Stimulated activated CD4-positive, alpha-beta T cell treated with anti-CD3 and anti-CD28 coated beads, Interleukin-12 subunit alpha, Interleukin-12 subunit beta, amount 100 ng/mL, for 4 hours (primary cell): ENCODE results near the gene ATG7.
"Not testable (repeated sequence)": the region's sequence is repeated elsewhere in the genome, so short reads cannot be mapped to it uniquely, and the experiment has no call there.

Experiments
- DNase-seq: peaks from one replicate; pipeline ENCODE4 v3.0.0-alpha.2; 2020

The ATG7 gene

DNA sequence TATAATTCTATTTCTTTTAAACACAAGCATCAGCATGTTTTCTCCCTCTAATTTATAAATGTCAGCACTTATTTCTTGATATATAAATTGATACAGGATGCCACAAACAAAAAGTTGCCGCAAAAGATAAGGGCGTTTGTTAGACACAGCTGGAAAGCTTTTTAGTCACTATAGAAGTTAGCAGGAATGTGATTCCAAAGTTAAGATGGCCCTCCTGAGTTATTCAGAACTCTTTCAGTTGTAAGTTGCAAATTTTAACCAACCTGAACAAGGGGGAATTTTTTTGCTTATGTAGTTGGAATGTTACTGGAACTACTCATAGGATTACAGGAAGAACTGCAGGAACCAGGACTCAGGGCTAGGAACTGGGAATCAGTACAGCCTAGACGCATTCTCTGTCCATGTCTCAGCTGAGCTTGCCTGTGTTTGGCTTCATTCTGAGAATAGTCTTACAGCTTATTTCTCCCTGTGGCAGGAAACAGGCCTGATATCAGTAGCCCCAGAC lies 205.3 kb downstream of the ATG7 start:
- DNase-seq: no peak

DNA sequence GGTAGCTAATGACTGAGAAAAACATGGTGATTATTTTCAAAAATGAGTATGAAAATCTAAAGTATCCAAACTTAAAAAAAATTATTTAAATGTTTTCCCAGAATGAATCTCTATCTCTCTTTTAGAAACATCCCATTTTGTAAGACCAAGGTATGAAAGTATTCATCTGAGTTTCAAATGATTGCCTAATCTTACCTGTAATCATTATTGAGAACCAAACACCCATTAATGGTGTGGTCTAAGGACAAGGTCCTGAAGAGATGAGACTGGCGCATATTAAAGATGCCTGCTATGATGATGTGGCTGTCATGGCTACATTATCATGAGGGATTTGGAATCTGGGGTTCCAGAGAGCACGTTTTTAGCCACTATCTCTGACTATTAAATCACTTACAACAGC lies 206.0 kb downstream of the ATG7 start:
- DNase-seq: no peak

DNA sequence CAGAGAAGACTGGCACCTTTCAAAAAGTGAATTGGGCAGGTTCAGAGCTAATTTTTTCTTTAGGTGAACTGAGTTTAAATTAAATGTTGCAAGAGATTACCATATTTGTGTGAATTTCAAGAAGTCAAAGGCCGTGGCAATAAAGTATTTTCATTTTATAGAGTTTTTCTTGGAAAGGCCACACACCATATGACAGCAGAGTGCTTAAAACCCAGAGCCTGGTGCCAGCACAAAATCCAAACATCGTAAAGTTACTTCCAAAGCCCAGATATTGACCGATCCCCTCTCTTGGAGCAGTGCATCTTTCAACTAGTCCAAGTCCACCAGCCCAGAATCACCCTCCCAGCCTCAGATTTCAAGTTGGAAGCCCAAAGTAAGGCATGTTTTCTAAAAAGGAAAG lies 207.0 kb downstream of the ATG7 start:
- DNase-seq: no peak

DNA sequence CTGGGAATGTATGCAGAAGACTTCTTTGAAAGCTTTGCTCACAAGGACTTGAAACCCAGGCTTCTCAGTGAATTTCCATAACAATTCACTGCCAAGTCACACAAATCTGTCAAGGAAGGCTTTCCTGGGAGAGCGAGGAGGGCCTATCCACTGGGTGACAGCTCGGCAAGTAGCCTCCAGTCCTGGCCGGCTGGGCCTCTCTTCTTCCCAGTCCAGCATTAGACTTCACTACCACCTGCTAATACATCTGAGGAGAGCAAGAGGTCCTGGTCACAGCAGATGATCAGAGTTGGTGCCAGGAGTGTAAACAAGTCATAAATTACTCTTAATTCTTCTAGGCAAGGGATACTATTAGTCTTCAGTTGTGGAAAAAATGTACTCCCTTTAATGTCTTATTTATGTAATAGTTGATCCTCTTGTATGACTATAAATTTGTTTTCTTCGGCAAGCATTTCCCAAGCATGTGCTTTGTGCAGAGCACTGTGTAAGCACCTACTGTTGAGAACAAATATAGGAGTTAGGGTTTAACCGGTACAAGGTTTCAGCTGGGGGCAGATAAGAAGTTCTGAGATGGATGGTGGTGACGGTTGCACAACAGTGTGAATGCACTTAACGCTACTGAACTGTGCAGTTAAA lies 208.6 kb downstream of the ATG7 start:
- DNase-seq: no peak

DNA sequence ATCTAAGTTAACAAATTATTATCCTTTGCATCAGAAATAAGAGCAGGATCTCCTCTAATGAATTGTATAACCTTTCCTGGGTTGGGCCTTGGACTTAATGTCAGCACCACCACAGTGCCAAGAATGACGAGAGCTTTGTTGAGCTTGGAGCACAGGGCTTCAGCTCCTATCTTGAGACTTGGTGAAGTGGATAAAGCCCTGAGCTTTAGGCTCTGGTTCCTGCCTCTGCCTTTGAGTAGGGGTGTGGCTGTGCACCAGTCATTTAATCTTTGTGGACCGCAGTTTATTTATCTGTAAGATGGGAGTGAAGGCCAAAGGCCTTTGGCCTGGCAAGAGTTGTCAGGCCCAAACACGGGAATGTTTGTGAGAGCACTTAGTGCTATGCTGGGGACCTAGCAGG lies 209.4 kb downstream of the ATG7 start:
- no peak for DNase-seq

DNA sequence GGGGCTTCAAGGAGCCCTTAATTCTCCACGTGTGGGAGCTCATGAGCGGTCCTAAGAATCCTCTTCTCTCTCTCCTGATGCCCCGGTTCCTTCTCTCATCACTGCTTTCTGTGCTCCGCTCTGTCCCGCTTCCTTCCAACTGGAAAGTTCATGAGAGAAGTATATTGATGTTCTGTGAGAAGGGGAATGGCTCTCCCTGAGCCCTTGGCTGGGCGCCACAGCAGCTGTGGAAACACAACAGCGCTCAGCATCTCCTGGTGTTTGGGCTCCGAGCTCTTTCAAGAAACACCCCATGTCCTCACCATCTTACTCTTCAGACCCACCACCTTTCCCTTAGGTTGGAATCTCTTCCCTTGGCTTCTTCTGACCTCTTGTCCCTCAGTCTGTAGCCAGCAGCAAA lies 209.8 kb downstream of the ATG7 start:
- no peak for DNase-seq

DNA sequence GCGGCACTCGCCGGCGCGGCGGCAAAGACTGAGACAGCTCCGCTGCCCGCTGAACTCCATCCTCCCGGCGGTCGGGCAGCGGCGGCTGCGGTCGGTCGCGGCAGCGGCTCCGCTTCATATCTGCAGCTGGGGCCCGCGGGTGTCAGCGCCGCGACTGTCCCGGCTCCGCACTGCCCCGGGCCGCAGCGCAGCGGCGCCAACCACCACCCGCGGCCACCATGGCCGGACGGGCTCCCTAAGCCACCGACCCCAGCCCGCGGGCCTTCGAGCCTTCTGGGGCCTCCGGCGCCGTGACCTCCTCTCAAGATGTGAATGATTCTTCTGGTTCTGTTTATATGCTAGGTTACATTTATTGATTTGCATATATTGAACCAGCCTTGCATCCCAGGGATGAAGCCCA lies 216.2 kb downstream of the ATG7 start:
- DNase-seq: not testable (repeated sequence)

DNA sequence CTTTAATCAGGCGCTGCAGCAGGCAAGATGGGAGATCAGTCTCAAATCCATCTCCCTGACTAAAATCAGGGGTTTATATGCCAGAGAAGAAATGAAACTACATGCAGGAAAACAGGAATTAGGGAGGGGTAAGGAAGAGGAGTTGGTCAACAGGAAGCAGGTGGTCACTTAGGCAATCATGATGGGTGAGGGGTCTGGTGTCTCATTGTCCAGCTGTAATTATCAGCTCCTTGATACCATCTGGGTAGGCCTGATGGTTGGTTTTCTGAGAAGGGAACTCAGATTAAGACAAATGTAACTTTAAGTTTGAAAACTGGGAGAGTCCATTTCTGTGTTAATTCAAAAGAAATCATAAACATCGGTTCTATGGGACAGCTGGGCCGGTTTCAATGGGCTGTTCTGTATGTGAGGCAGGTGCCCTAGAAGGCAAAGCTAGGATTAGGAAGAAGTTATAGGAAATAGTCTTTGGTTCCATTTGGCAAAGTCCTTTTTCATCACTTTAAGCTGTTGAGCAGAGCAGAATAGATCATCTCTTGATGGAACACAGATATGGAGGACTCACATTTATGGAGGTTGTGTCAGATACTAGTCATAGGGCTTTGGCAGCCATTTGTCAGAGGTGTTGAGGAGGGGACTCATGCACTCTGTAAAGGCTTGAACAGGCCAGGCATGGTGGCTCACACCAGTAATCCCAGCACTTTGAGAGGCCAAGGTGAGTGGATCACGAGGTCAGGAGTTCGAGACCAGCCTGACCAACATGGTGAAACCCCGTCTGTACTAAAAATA lies 222.1 kb downstream of the ATG7 start:
- DNase-seq: no peak

DNA sequence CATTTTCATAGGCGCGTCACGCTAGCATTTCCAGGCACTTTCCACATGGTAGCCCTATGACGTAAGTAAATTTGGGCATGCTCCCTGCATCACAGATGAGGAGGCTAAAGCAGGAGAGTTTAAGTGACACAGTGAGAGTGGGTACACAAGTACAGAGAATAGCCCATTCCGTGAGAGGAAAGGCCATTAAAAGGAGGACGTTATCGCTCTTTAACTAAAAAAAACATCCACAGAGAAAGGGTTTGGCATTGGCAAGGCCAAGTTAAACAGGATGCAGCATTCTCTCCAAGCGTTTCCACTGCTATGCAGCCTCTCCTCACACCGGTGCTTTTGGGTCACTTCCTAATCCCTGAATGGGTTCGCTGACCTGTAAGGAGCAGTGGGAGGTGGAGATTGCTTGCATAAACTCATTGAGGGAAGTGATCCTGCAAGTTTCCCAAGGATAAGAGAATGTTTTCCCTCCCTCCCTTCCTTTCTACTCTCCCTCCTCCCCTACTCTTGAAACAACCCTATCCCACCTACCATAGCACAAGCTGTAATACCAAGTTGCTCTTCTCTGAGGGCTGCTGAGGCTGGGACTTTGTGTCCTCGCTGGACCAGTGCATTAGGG lies 223.9 kb downstream of the ATG7 start:
- no peak for DNase-seq

DNA sequence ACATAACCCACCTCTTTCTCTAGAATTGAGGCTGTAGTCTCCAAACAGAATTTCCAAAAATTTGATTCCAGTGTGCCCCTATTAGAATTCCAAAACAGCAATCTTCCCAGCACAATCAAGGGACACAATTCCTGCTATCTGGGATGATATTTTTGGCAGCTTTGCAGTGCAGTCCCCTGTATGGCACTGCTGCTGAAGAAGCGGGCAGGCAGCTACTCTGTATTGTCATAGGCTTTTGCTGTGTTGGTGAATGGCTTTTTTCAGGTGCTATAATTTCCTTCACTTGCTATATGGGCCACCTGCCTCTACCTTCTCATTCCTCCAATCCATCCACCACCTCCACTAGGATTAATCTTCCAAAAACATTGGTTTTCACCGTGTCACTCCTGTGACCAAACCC lies 226.0 kb downstream of the ATG7 start:
- no peak for DNase-seq

DNA sequence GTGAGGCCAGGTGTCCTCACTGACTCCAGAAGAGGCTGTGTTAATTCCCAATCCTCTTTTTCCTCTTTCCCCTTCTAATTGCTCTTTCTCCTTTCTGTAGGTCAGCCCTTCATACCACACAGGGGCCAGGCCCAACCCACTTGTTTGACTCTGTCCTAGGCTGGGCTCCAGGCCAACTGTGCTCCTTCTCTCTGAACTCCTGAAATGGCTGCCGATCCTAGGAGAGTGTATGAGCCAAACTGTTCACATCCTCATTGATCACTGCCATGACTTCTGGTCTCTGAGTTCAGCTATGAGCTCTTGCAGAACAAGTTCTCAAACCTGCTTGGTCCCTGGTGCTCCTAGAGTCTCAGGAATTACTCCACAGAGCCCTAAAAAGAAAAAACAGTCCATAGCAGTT lies 226.4 kb downstream of the ATG7 start:
- no peak for DNase-seq

DNA sequence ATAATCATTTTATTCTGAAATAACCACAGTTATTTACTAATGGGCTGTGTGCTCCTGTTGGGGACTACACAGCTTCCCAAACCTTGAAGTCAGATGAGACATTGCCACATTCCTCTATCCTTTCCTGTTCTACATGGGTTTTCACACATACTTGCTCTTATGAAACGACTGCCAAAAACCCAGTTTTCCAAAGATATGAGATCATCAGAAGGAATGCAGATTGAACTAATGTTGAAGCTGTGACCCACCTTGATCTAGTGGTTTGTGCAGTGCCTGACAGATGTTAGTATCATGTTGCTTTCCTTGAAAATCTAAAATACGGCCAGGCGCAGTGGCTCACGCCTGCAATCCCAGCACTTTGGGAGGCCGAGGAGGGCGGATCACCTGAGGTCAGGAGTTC lies 226.9 kb downstream of the ATG7 start:
- no peak for DNase-seq

DNA sequence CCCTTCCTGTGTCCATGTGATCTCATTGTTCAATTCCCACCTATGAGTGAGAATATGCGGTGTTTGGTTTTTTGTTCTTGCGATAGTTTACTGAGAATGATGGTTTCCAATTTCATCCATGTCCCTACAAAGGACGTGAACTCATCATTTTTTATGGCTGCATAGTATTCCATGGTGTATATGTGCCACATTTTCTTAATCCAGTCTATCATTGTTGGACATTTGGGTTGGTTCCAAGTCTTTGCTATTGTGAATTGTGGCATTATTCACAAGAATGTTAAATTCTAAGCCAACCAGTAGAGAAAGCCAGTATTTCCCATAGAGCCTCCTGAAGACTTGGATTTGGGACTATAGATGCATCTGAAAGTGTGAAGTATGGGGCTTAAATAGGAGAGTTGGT lies 230.2 kb downstream of the ATG7 start:
- DNase-seq: not testable (repeated sequence)

DNA sequence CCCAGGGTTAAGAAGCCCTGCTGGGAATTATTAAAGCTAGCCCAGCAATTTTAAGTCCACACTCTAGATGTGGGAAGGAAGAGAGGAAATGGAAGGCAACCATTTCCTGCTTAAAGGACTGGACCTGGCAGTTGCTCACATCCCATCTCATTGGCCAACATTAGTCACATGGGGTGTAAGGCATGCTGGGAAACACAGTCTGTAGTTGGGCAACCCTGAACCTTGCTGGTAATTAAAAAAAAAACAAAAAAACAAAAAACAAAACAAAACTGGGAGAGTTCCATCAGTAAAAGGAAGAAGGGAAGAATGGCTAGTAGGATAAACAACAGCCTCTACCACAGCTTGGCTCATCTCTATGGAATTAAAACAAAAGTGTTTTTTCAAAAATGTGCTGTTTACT lies 235.5 kb downstream of the ATG7 start:
- DNase-seq: no peak

DNA sequence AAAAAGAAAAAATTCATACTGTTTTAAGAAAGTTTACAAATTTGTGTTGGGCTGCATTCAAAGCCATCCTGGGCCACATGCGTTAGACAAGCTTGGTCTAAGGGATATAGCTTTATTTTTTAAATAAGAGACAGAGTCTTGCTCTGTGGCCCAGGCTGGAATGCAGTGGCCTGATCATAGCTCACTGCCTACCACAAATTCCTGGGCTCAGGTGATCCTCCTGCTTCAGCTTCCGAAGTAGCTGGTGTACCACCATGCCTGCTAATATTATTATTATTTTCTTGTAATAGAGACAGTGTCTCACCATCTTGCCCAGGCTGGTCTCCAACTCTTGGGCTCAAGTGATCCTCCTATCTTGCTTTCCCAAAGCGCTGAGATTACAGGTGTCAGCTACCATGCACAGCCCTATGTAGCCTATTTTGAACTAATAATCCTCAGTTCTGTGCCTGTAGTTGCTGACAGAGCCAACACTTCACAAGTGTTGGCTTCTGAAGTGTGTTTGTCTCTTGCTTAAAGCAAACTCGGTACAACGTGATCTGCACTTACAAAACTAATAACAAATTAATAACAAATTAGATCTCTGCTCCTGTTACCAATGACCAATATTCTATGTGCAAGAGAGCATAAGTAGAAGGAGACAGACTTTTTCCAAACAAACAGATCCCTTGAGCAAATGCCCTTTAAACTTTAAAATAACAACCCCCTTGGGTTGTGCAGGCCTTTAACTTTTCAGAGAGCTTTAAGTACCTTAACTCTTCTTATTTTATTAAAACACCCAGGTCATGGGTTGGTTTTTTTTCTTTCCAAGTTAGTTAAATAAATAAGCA lies 236.4 kb downstream of the ATG7 start:
- no peak for DNase-seq

DNA sequence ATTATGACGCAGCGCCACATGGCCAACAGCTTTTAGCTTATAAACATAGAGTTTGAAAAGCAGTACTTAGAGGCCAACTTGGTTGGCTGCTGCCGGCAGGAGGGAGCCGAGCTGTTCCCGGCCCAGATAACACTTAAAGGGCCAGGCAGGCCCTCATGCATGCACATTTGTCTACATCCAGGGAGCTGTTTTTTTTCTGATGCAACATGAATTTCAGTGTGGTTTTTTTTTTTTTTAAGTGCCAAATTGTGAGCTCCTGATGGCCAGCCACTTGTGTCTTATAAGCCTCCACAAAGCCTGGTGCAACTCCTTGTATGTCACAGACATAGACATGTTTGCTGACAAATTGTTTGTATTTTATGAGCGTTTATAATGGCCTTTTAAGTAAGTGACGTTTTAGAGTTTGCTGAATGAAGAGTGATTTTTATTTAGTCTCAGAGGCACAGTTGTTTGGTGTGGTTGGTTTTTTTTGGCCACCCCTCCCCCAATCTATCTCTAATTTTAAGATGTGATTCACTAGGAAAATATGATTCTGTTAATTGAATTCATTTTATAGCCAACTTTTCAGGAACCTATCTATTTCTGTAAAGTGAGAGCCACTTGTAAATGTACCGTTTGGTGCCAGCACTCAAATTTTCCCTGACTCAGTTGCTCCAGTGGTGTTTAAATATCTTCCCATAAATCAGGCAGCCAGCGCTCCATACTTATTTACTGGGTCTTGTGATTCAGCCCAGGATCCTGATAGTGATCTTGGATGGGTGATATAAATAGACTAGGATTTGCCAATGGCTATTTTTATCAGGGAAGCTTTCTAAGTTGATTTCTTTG lies 237.2 kb downstream of the ATG7 start:
- no peak for DNase-seq

DNA sequence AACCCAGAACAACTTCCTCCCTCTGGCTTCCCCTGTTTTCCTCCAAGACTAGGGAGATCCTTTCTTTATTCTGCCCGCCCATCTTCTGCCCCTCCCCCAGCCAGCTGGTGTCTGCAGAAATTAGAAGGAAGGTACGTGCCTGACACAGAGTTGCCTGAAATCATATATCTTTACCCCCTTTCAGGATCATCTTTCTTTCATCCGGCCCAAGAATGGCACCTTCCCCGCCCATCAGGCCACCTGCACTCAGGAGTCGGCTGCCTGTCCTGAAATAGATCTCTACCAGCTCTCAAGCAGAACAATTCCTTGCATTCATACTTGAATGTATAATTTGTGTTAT lies 237.8 kb downstream of the ATG7 start:
- DNase-seq: no peak

DNA sequence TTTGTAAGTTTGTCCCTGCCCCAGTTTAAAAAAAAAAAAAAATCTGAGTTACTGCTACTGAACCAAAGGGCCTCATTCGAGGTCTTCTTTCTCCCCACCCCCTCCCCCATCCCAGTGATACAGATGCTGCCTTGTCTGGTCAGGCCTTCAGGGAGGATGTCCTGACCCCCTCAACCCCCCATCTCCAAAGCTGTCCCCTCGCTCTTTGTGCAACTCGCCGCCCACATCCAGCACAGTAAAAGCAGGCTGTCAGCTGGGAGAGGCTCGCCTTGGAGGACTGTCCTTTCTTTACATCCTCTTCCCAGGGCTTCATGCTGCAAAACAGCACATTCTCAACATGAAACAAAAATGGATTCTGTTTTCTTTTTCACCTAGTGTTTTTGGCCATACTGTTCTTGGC lies 238.2 kb downstream of the ATG7 start:
- no peak for DNase-seq

DNA sequence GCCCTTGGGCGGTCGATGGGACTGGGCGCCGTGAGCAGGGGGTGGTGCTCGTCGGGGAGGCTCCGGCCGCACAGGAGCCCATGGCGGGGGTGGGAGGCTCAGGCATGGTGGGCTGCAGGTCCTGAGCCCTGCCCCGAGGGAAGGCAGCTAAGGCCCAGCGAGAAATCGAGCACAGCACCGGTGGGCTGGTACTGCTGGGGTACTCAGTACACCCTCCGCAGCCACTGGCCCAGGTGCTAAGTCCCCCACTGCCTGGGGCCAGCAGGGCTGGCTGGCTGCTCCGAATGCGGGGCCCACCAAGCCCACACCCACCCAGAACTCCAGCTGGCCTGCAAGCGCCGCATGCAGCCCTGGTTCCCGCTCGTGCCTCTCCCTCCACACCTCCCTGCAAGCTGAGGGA lies 239.4 kb downstream of the ATG7 start:
- DNase-seq: not testable (repeated sequence)

DNA sequence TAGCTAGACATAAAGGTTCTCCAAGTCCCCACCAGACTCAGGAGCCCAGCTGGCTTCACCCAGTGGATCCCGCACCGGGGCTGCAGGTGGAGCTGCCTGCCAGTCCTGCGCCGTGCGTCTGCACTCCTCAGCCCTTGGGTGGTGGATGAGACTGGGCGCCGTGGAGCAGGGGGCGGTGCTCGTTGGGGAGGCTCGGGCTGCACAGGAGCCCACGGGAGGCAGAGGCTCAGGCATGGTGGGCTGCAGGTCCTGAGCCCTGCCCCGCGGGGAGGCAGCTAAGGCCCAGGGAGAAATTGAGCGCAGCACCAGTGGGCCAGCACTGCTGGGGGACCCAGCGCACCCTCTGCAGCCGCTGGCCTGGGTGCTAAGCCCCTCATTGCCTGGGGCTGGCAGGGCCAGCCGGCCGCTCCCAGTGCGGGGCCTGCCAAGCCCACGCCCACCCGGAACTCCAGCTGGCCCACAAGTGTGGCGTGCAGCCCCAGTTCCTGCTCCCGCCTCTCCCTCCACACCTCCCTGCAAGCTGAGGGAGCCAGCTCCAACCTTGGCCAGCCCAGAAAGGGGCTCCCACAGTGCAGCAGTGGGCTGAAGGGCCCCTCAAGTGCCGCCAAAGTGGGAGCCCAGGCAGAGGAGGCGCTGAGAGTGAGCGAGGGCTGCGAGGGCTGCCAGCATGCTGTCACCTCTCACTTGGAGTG lies 241.1 kb downstream of the ATG7 start:
- not testable (repeated sequence) for DNase-seq

DNA sequence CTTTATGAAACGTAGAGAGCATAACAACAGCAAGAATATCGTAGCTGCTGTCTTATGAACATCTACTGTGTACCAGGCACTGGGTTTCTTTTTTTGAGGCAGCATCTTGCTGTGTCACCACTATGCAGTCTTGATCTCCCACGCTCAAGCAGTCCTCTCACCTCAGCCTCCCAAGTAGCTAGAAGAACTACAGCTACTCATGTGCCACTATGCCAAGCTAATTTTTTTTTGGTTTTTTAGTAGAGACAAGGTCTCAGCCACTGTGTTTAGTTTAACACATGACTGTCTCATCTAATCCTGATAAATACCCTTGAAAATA lies 241.6 kb downstream of the ATG7 start:
- no peak for DNase-seq

DNA sequence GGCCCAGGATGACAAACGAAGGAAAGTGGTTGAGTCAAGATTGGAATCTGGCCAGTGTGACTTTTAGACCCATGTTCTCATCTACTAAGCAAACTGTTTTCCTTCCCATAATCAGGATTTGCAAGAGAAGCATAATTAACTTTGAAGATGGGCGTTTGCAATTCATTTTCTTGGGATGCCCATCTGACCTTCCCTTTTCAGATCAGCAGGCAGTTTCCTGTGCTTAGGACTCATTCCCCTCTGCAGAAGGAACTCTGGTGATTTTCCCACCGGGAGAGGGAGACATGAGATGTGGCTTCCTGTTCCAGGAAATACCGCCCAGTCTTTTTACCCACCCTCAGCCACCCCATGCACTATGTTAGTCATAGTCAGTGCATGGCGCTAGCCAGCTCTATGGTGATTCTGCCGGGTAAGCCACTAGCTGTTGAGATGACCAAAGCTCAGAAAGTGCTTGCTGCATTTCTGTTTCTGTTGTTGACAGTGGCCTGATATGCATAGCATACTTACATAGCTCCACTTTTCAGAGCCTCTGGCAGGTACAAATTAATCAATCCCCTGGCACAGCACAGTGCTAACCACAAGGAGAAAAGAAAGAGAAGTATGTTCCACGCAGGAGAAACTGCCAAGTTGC lies 242.1 kb downstream of the ATG7 start:
- DNase-seq: no peak
